ENCODE measurements around the gene MGAT5. TPM values are rescaled to one million over a fixed set of nuclear protein-coding genes. Genes with fewer than 3 reads are reported as not detected.

The MGAT5 gene
- total and polyA plus RNA-seq, 2 donors from 2014 or later: 14.3 to 40.9 TPM

GRCh38 chr2:134362152-134362668 is 108.3 kb downstream of the MGAT5 start:
- H3K27ac ChIP-seq (ENCODE audit: low read depth in 2 of 2, low read length in 2 of 2): no peak overlapping the region
- peaks cover 0 to 4% (median 4%) of the 10 kb centered on the region in 3 donors for H3K4me1 ChIP-seq (ENCODE audit: control insufficient read depth in 2 of 3, insufficient read depth in 2 of 3, low read depth in 1 of 3, low read length in 3 of 3)
- intact Hi-C loops (cut with DNase I): no loop called here

DNA sequence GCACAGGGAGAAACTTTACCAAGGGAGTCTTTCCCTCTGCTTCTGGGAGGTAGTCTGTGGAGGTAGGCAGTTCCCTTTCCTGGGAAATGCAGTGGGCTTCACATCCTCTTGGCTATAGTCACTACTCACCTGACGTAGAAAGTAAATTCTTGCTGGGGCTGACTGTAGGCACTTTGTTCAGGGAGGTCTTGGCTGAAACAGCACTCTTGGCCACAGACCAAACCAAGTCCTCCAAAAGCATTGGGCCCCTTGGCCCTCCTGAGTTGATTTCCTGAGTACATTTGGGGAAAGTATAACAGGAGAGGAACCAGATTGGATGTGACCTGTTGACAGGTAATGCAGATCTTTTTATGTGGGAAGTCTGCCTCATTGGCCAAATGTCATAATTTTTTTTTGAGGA is 108.9 kb downstream of the MGAT5 start:
- intact Hi-C loops (cut with DNase I): no loop called here
- no peak for FAIRE-seq
- Histone ChIP-seq H3K4me3 (ENCODE audit: low read length in 3 of 3) (no peak overlapping the region), H3K4me1 (ENCODE audit: control insufficient read depth in 2 of 3, insufficient read depth in 2 of 3, low read depth in 1 of 3, low read length in 3 of 3) (peaks cover 0 to 4% (median 4%) of the 10 kb centered on the region in 3 donors), H3K9ac (ENCODE audit: low read length in 3 of 3) (no peak overlapping the region), H3K9me3 (ENCODE audit: control insufficient read depth in 2 of 3, insufficient read depth in 1 of 3, low read length in 3 of 3) (no peaks in the 10 kb centered on the region), H3K27ac (ENCODE audit: low read depth in 2 of 2, low read length in 2 of 2) (no peak overlapping the region), H3K27me3 (ENCODE audit: control insufficient read depth, insufficient read depth, low read length) (no peaks in the 10 kb centered on the region), H3K36me3 (ENCODE audit: control insufficient read depth in 2 of 3, insufficient read depth in 3 of 3, low read length in 3 of 3) (no peaks in the 10 kb centered on the region)
- DNase-seq: no peak
- TF ChIP-seq, protein P1, sequence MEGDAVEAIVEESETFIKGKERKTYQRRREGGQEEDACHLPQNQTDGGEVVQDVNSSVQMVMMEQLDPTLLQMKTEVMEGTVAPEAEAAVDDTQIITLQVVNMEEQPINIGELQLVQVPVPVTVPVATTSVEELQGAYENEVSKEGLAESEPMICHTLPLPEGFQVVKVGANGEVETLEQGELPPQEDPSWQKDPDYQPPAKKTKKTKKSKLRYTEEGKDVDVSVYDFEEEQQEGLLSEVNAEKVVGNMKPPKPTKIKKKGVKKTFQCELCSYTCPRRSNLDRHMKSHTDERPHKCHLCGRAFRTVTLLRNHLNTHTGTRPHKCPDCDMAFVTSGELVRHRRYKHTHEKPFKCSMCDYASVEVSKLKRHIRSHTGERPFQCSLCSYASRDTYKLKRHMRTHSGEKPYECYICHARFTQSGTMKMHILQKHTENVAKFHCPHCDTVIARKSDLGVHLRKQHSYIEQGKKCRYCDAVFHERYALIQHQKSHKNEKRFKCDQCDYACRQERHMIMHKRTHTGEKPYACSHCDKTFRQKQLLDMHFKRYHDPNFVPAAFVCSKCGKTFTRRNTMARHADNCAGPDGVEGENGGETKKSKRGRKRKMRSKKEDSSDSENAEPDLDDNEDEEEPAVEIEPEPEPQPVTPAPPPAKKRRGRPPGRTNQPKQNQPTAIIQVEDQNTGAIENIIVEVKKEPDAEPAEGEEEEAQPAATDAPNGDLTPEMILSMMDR (IDR thresholded peaks at IDR 0.05; ENCODE audit: borderline replicate concordance, extremely low read depth, insufficient read depth): no peak

More at GRCh38 chr2:134362152-134362668, 108.3 kb downstream of the MGAT5 start:
- Histone ChIP-seq H3K27me3 (ENCODE audit: control insufficient read depth, insufficient read depth, low read length) (no peaks in the 10 kb centered on the region), H3K36me3 (ENCODE audit: control insufficient read depth in 2 of 3, insufficient read depth in 3 of 3, low read length in 3 of 3) (no peaks in the 10 kb centered on the region), H3K9me3 (ENCODE audit: control insufficient read depth in 2 of 3, insufficient read depth in 1 of 3, low read length in 3 of 3) (no peaks in the 10 kb centered on the region), H3K4me3 (ENCODE audit: low read length in 3 of 3) (no peak overlapping the region), H3K9ac (ENCODE audit: low read length in 3 of 3) (no peak overlapping the region)
- DNase-seq: no peak
- TF ChIP-seq, protein P1 (IDR thresholded peaks at IDR 0.05; ENCODE audit: borderline replicate concordance, extremely low read depth, insufficient read depth): no peak
- FAIRE-seq: no peak

GRCh38 chr2:134365356-134365755 is 111.5 kb downstream of the MGAT5 start:
- FAIRE-seq: no peak
- no peaks in the 10 kb centered on the region for H3K27me3 ChIP-seq (ENCODE audit: control insufficient read depth, insufficient read depth, low read length)
- TF ChIP-seq, protein P1 (IDR thresholded peaks at IDR 0.05; ENCODE audit: borderline replicate concordance, extremely low read depth, insufficient read depth): no peak
- H3K4me1 ChIP-seq (ENCODE audit: control insufficient read depth in 2 of 3, insufficient read depth in 2 of 3, low read depth in 1 of 3, low read length in 3 of 3): peaks cover 0 to 4% (median 0%) of the 10 kb centered on the region in 3 donors
- H3K27ac ChIP-seq (ENCODE audit: low read depth in 2 of 2, low read length in 2 of 2): no peak overlapping the region
- H3K36me3 ChIP-seq (ENCODE audit: control insufficient read depth in 2 of 3, insufficient read depth in 3 of 3, low read length in 3 of 3): no peaks in the 10 kb centered on the region
- H3K4me3 ChIP-seq (ENCODE audit: low read length in 3 of 3): no peak overlapping the region
- no peaks in the 10 kb centered on the region for H3K9me3 ChIP-seq (ENCODE audit: control insufficient read depth in 2 of 3, insufficient read depth in 1 of 3, low read length in 3 of 3)
- H3K9ac ChIP-seq (ENCODE audit: low read length in 3 of 3): no peak overlapping the region
- DNase-seq: no peak
- intact Hi-C loops (cut with DNase I): no loop called here

DNA sequence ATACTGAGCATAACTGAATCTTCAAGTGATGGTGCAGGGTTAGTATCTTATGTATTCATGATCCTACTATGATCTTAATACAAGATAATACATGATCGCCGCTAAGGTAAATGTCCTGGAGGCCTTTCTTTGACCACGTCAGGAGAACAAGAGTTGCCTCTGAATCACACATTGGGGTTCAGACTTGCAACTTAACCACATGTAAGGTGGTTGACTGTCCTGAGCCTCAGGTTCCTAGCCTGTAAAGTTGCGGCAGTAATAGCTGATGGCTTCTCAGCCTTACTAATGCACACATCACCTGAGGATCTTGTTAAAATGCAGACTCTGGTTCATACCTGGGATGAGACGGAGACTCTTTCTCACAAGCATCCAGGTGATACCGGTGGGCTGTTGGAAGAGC is 112.5 kb downstream of the MGAT5 start:
- Histone ChIP-seq H3K9ac (ENCODE audit: low read length in 3 of 3) (no peak overlapping the region), H3K27ac (ENCODE audit: low read depth in 2 of 2, low read length in 2 of 2) (no peak overlapping the region), H3K9me3 (ENCODE audit: control insufficient read depth in 2 of 3, insufficient read depth in 1 of 3, low read length in 3 of 3) (no peaks in the 10 kb centered on the region), H3K4me1 (ENCODE audit: control insufficient read depth in 2 of 3, insufficient read depth in 2 of 3, low read depth in 1 of 3, low read length in 3 of 3) (no peaks in the 10 kb centered on the region), H3K4me3 (ENCODE audit: low read length in 3 of 3) (no peak overlapping the region), H3K27me3 (ENCODE audit: control insufficient read depth, insufficient read depth, low read length) (no peaks in the 10 kb centered on the region), H3K36me3 (ENCODE audit: control insufficient read depth in 2 of 3, insufficient read depth in 3 of 3, low read length in 3 of 3) (no peaks in the 10 kb centered on the region)
- intact Hi-C loops (cut with DNase I): no loop called here
- TF ChIP-seq, protein P1 (IDR thresholded peaks at IDR 0.05; ENCODE audit: borderline replicate concordance, extremely low read depth, insufficient read depth): no peak
- DNase-seq (no peak), FAIRE-seq (no peak)
